ENCODE measurements around the gene CDH23.

CDH23 gene

DNA sequence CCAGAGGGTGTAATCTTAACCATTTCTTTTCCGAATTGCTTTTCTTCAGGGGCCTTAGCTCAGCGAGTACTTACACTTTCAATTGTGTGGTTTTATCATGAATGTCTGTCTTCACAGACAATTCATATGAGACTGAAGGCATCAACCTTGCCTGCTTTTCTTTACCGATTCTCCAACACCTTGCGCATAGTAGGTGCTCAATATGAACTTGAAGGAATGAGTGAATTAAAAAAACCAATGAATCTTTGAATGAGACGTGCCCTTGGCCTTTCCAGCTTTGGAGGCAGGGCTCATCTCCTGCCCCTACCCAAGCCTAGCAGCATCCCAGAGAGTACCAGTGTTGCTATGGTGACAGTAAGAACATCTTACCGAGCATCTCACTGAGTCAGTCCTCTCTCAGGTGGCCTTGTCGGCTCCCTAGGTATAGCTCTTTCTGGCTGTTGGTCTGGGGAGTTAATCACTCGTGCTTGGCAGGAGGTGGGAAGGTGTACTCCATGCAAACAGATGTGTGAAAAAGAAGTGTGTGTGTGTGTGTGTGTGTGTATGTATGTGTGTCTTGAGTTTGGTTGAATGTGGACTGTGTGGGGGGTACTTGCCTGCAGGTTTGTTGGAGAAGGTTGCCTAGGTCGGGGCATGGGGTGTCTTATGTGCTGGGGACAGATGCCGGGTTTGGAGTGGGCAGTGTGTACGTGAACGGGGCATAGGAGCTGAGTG lies 215.1 kb downstream of the CDH23 start:
- TF ChIP-seq, protein P1, sequence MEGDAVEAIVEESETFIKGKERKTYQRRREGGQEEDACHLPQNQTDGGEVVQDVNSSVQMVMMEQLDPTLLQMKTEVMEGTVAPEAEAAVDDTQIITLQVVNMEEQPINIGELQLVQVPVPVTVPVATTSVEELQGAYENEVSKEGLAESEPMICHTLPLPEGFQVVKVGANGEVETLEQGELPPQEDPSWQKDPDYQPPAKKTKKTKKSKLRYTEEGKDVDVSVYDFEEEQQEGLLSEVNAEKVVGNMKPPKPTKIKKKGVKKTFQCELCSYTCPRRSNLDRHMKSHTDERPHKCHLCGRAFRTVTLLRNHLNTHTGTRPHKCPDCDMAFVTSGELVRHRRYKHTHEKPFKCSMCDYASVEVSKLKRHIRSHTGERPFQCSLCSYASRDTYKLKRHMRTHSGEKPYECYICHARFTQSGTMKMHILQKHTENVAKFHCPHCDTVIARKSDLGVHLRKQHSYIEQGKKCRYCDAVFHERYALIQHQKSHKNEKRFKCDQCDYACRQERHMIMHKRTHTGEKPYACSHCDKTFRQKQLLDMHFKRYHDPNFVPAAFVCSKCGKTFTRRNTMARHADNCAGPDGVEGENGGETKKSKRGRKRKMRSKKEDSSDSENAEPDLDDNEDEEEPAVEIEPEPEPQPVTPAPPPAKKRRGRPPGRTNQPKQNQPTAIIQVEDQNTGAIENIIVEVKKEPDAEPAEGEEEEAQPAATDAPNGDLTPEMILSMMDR (conservative IDR thresholded peaks at IDR 0.05), result no peak
- no peak overlapping the region for H3K27ac ChIP-seq

DNA sequence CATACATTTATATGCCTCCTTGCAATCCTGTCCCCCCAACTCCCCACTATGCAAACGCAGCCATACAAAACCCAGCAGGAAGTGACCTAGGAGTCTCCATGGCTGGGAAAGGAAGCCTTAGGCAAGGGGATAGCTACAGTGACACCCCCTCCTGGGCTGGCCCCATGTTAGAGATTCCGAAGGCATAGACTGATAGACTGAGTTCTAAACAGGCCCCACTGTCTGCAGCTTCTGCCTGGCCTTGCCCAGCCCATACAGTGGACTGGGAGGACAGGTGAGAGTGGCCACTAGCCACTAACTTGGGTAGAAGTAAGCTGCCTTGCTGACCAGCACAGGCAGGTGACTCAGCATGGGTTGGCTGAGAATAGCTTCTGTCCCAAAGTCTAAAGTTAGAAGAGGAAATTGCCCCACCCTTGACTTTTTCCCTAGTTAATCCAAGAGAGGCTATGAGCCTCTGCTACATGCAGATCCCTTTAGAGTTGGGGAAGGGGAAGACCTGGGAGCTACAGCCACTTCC lies 216.6 kb downstream of the CDH23 start:
- no peak overlapping the region for H3K27ac ChIP-seq

DNA sequence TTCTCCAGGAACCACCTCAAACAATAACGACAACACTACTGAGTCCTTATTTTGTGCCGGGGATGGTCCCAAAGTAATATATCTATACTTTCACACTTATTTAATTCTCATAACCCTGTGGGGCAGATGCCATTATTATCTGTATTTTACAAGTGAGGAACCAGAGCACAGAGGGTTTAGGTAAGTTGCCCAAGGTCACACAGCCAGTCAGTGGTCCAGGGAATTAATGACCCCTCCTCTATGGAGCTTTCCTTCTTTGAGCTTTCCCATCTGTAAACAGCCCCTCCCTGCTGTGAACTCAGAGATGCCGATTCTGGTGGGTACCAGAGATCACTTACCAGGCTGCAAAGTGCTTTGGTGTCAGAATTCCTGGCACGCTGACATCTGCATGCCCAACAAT lies 217.2 kb downstream of the CDH23 start:
- TF ChIP-seq, protein P1 (conservative IDR thresholded peaks at IDR 0.05), result no peak
- H3K27ac ChIP-seq, result no peak overlapping the region

More for the DNA sequence above, 216.6 kb downstream of the CDH23 start:
- TF ChIP-seq, protein P1 (conservative IDR thresholded peaks at IDR 0.05), result no peak

DNA sequence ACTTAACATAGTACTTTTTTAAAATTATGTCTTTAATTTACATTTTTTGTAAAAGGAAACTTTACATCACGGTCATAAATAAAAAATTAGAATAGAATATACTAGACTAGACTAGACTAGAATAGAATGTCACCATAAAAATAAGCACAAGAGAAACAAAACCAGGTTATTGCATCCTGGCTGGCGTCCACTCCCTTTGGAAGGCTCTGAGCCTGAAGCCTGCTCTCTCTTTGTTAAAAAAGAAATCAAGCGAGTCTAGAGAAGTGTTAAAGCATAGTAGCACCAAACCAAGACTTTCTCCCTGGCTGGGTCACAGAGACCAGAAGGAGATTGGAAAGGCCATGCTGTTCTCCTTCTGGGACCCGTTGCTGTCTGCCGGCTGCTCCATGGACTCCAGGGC lies 218.2 kb downstream of the CDH23 start:
- H3K27ac ChIP-seq, result no peak overlapping the region
- TF ChIP-seq, protein P1 (conservative IDR thresholded peaks at IDR 0.05), result no peak

DNA sequence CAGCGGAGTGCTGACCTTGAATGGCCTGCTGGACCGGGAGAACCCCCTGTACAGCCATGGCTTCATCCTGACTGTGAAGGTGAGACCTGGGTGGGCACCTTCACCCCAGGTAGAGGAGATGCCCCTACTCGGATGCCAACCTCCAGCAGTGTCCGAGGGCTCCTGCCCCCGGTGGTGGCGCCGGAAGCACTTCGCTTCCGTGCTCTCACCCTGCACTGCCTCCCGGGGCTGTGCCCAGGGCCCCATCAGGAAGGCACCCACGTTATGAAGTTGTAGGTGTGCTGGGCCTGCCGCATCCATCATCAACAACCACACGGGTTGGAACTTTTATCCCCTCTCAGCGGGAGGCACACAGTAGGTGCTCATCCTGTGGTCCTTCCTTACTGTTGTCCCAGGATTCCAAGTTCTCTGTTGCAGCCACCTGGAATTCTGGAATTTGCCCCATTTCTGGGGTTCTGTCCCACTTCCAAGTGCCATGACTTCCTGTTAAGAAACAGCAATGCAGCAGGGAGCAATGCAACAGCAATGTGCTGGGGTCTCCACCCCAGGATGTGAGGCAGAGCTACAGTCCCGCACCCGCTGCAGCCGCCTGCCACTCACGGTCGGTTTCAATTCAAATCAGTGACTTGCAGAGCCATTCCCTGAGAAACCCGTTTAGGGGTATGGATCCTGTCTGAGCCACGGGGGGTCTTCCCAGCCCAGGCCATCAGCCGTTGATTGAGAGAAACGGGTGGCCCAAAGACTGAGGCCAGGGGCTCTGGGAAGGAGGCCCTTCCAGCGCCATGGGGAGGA lies 219.0 kb downstream of the CDH23 start:
- TF ChIP-seq, protein P1 (conservative IDR thresholded peaks at IDR 0.05), result no peak; the same call in 1 of the 2 replicates
- no peak overlapping the region for H3K27ac ChIP-seq

DNA sequence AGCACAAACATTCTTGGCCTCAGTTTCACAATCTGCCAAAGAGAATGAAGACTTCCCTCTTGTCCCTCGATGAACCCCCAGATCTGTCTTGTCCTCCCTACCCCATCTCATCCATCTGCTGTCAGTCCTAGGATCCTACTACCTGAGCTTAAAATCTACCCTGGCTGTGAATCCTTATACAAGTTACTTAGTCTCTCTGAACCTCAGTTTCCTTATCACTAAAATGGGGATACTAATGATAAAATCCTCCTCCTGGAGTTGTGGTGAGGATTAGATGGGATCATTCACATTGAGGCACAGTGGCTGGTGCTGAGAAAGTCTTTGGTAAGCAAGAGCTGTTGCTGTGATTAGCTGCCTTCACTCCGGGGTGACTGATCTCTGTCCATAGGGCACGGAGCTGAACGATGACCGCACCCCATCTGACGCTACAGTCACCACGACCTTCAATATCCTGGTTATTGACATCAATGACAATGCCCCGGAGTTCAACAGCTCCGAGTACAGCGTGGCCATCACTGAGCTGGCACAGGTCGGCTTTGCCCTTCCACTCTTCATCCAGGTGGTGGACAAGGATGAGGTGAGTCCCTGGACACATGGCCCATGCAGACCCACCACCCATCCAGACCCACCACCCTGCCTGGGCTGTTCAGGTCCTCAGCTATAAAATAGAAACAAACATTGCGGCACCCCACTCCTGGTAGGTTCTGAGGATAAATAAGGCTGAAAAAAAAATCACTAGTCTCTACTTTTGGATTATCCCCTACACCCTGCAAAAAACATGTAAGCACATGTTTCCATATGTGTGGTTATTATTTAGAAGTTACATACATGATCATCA lies 220.3 kb downstream of the CDH23 start:
- no peak overlapping the region for H3K27ac ChIP-seq
- TF ChIP-seq, protein P1 (conservative IDR thresholded peaks at IDR 0.05), result no peak

DNA sequence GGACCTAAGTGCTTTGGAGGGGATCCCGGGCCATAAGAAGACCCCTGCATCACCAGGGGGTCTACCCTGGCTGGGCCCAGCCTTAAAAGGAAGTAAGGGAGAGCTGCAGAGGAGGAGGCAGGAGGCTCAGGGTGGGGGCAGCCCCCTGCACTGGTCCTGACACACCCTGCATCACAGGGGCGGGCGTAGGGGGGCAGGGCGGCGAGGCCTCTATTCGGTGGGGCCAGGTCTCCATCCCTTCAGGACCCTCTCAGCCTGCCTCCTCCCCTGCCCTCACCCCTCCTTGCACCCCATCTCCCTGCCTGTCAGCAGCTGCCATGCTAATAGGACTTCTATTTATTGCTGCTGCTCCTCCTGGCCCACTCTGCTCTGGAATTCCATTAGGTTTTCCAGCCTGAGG lies 221.5 kb downstream of the CDH23 start:
- H3K27ac ChIP-seq, result no peak overlapping the region
- TF ChIP-seq, protein P1 (conservative IDR thresholded peaks at IDR 0.05), result no peak

Data from VCaP (cell line).